ENCODE measurements around the gene MICA.

The MICA gene

DNA sequence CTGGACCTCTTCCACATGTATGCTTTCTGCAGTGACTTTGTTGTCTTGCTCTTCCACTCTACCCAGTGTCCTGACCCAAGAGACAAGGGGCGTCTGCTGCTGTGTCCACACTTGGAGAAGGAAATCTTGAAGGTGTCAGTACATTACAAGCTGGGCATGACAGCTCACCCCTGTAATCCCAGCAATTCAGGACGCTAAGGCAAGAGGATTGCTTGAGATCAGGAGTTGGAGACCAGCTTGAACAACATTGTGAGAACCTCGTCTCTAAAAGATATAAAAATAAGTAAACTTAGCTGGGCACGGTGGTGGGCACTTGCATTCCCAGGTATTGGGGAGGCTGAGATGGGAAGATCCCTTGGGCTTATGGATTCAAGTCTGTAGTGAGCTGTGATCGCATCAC lies 40.6 kb upstream of the MICA start:
- Histone ChIP-seq H3K4me3 (ENCODE audit: low read depth, low read length, poor library complexity, severe bottlenecking) (no peak overlapping the region), H3F3A (ENCODE audit: insufficient read depth, low read length) (no peaks in the 10 kb centered on the region), H3K79me2 (ENCODE audit: insufficient read depth, low read length) (no peaks in the 10 kb centered on the region), H4K20me1 (ENCODE audit: insufficient read depth, low read length) (no peaks in the 10 kb centered on the region), H3K36me3 (ENCODE audit: insufficient read depth, low read length) (no peaks in the 10 kb centered on the region), H3K4me1 (ENCODE audit: insufficient read depth, low read length, severe bottlenecking) (peaks cover 4% of the 10 kb centered on the region), H3K4me2 (ENCODE audit: low read length) (no peak overlapping the region), H3K27me3 (ENCODE audit: insufficient read depth, low read length) (peaks cover 3% of the 10 kb centered on the region; the same call in 1 of the 2 replicates), H3K9me2 (ENCODE audit: low read depth, low read length) (no peaks in the 10 kb centered on the region), H2AFZ (ENCODE audit: low read length) (no peak overlapping the region), H3K9ac (ENCODE audit: low read length) (no peak overlapping the region), H3K27ac (ENCODE audit: low read depth, low read length, poor library complexity, severe bottlenecking) (no peak overlapping the region), H3K9me3 (ENCODE audit: low read length) (no peaks in the 10 kb centered on the region)
- no peak for TF ChIP-seq EZH2 (IDR thresholded peaks at IDR 0.05; ENCODE audit: borderline replicate concordance, low read length)
- TF ChIP-seq, protein P1, sequence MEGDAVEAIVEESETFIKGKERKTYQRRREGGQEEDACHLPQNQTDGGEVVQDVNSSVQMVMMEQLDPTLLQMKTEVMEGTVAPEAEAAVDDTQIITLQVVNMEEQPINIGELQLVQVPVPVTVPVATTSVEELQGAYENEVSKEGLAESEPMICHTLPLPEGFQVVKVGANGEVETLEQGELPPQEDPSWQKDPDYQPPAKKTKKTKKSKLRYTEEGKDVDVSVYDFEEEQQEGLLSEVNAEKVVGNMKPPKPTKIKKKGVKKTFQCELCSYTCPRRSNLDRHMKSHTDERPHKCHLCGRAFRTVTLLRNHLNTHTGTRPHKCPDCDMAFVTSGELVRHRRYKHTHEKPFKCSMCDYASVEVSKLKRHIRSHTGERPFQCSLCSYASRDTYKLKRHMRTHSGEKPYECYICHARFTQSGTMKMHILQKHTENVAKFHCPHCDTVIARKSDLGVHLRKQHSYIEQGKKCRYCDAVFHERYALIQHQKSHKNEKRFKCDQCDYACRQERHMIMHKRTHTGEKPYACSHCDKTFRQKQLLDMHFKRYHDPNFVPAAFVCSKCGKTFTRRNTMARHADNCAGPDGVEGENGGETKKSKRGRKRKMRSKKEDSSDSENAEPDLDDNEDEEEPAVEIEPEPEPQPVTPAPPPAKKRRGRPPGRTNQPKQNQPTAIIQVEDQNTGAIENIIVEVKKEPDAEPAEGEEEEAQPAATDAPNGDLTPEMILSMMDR (IDR thresholded peaks at IDR 0.05; ENCODE audit: low read length), result no peak

DNA sequence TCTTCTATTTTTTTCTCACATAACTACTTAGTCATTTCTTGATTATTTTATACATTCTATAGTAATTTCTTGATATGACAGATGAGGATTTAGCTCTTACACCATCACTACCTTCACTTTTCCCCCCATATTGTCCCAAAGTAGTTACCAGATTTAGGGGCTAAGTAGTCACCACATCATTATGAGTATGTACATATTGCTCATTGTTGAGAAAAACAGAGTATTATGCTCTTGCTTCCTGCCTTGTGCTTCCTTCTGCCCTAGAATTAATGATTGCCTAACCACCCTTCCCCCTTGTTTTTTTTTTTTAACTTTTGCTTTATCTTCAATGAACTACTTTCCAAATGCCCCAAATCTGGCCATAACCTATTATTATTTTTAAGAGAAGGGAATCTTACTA lies 39.6 kb upstream of the MICA start:
- no peaks in the 10 kb centered on the region for H4K20me1 ChIP-seq (ENCODE audit: insufficient read depth, low read length)
- no peak overlapping the region for H3K4me2 ChIP-seq (ENCODE audit: low read length)
- no peaks in the 10 kb centered on the region for H3K36me3 ChIP-seq (ENCODE audit: insufficient read depth, low read length)
- H3K27me3 ChIP-seq (ENCODE audit: insufficient read depth, low read length), result peaks cover 3% of the 10 kb centered on the region; the same call in 1 of the 2 replicates
- no peak overlapping the region for H2AFZ ChIP-seq (ENCODE audit: low read length)
- no peak overlapping the region for H3K9ac ChIP-seq (ENCODE audit: low read length)
- no peak overlapping the region for H3K27ac ChIP-seq (ENCODE audit: low read depth, low read length, poor library complexity, severe bottlenecking)
- H3K79me2 ChIP-seq (ENCODE audit: insufficient read depth, low read length), result no peaks in the 10 kb centered on the region
- H3K9me3 ChIP-seq (ENCODE audit: low read length), result no peaks in the 10 kb centered on the region
- H3K4me1 ChIP-seq (ENCODE audit: insufficient read depth, low read length, severe bottlenecking), result peaks cover 4% of the 10 kb centered on the region
- H3F3A ChIP-seq (ENCODE audit: insufficient read depth, low read length), result no peaks in the 10 kb centered on the region
- no peak overlapping the region for H3K4me3 ChIP-seq (ENCODE audit: low read depth, low read length, poor library complexity, severe bottlenecking)
- no peaks in the 10 kb centered on the region for H3K9me2 ChIP-seq (ENCODE audit: low read depth, low read length)
- TF ChIP-seq, protein P1 (IDR thresholded peaks at IDR 0.05; ENCODE audit: low read length), result no peak
- no peak for TF ChIP-seq EZH2 (IDR thresholded peaks at IDR 0.05; ENCODE audit: borderline replicate concordance, low read length)

DNA sequence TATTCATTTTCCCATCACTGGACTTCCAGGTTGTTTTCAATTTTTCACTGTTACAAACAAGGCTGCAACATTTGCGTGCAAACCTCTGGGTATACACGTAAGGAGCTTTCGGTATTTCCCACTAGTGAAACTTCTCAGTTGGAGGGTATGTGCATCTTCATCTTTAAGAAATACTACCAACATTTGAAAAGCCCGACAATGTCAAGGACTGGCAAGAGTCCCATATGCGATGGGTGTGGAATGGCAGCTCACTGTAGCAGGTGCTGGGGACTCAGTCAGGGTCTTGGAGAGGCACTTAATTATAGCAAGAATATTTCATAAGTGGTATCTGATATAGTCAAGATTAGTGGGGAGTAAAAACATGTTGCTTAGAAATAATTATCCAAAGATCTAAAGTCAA lies 37.5 kb upstream of the MICA start:
- peaks cover 3% of the 10 kb centered on the region; the same call in 1 of the 2 replicates for H3K27me3 ChIP-seq (ENCODE audit: insufficient read depth, low read length)
- no peak overlapping the region for H3K27ac ChIP-seq (ENCODE audit: low read depth, low read length, poor library complexity, severe bottlenecking)
- peaks cover 4% of the 10 kb centered on the region for H3K4me1 ChIP-seq (ENCODE audit: insufficient read depth, low read length, severe bottlenecking)
- TF ChIP-seq EZH2 (IDR thresholded peaks at IDR 0.05; ENCODE audit: borderline replicate concordance, low read length), result no peak
- TF ChIP-seq, protein P1 (IDR thresholded peaks at IDR 0.05; ENCODE audit: low read length), result no peak
- H3K4me2 ChIP-seq (ENCODE audit: low read length), result no peak overlapping the region
- H4K20me1 ChIP-seq (ENCODE audit: insufficient read depth, low read length), result no peaks in the 10 kb centered on the region
- no peaks in the 10 kb centered on the region for H3K79me2 ChIP-seq (ENCODE audit: insufficient read depth, low read length)
- H3K9ac ChIP-seq (ENCODE audit: low read length), result no peak overlapping the region
- H3F3A ChIP-seq (ENCODE audit: insufficient read depth, low read length), result no peaks in the 10 kb centered on the region
- no peak overlapping the region for H3K4me3 ChIP-seq (ENCODE audit: low read depth, low read length, poor library complexity, severe bottlenecking)
- H3K9me3 ChIP-seq (ENCODE audit: low read length), result no peaks in the 10 kb centered on the region
- H2AFZ ChIP-seq (ENCODE audit: low read length), result no peak overlapping the region
- H3K36me3 ChIP-seq (ENCODE audit: insufficient read depth, low read length), result no peaks in the 10 kb centered on the region
- no peaks in the 10 kb centered on the region for H3K9me2 ChIP-seq (ENCODE audit: low read depth, low read length)

Measured in OCI-LY1 (cell line).